K562 (cell line): Measurements from ENCODE around the gene ADM2. TPM values are rescaled to one million over a fixed set of nuclear protein-coding genes. Genes with fewer than 3 reads are reported as not detected.
A peak's percentile ranks its signal among the peaks of the same experiment; 100 is the strongest.

Source experiments
- HIVEP1 ChIP-seq: fragments of 250-450 bp; sonication (Bioruptor Pico); IDR thresholded peaks from 2 replicates; pipeline ENCODE4 v1.4.0; 2020; ENCODE audit warnings: mild to moderate bottlenecking
- NR2C2 ChIP-seq, 2 experiments: fragments of 200-800 bp in 1 of 2; sonication (Bioruptor generic) in 1 of 2; sonication (generic) in 1 of 2; formaldehyde crosslinking in 1 of 2; IDR thresholded peaks; 2 replicates each; pipeline versions ENCODE4 v1.6.1 to v1.8.0; 2016 to 2022; ENCODE audit warnings: mild to moderate bottlenecking in 1 of 2, missing compliant biosample characterization in 1 of 2, missing genetic modification characterization in 1 of 2, missing genetic modification reagents in 1 of 2
- ZBTB40 ChIP-seq, 2 experiments: fragments of 450-650 bp in 1 of 2; sonication (generic) in 1 of 2; formaldehyde crosslinking in 1 of 2; IDR thresholded peaks; 2 replicates each; pipeline versions ENCODE4 v1.7.1 to v1.9.0; 2016 to 2022; ENCODE audit warnings: inconsistent platforms in 1 of 2, mild to moderate bottlenecking in 1 of 2, missing genetic modification reagents in 1 of 2
- ZBTB8A ChIP-seq: fragments of 450-650 bp; IDR thresholded peaks from 2 replicates; pipeline ENCODE4 v1.6.1; 2018; ENCODE audit warnings: mild to moderate bottlenecking, moderate library complexity; ENCODE audit not compliant: partially characterized antibody
- ZC3H4 ChIP-seq: sonication (generic); formaldehyde crosslinking; IDR thresholded peaks from 2 replicates; pipeline ENCODE4 v1.9.0; 2021; ENCODE audit warnings: missing genetic modification reagents, borderline replicate concordance
- ZNF511 ChIP-seq: sonication (generic); formaldehyde crosslinking; IDR thresholded peaks from 2 replicates; pipeline ENCODE4 v1.8.0; 2022; ENCODE audit warnings: mild to moderate bottlenecking, missing genetic modification reagents
- polyA plus RNA-seq, 8 experiments: library from polyadenylated mRNA; depleted of rRNA in 4 of 8; stranded (reverse) in 5 of 8; unstranded in 3 of 8; fragments of >200 nt; fragmentation: Nextera tagmentation in 2 of 8; fragmentation: Illumina TruSeq in 1 of 8; extraction: Ambion mirVana in 2 of 8; extraction: Trizol in 1 of 8; gene quantifications; 2 replicates each; pipeline versions ENCODE4 v1.2.1 to v1.2.3, GENCODE V29; 2011 to 2014; ENCODE audit warnings: inconsistent platforms in 1 of 8, missing spikeins in 1 of 8
- total RNA-seq, 7 experiments: library from RNA; depleted of rRNA in 6 of 7; stranded (reverse); fragments of >200 nt in 6 of 7; fragmentation: Illumina TruSeq in 2 of 7; extraction: Trizol in 2 of 7; gene quantifications; 2 replicates each; pipeline versions ENCODE4 v1.2.1 to v1.2.3, GENCODE V29; 2011 to 2021; ENCODE audit warnings: low replicate concordance in 1 of 7

ADM2 gene
- total and polyA plus RNA-seq, 9 of the 15 experiments (the other 6 are each of a cell fraction or from before 2014, with no cell fraction given): 0.11 to 5.1 (median 0.38) TPM

- TF ChIP-seq ZBTB40 (IDR thresholded peaks at IDR 0.05): no peak
- no peak for TF ChIP-seq ZBTB40 (CRISPR knock-in tag; IDR thresholded peaks at IDR 0.05)
- no peak for TF ChIP-seq NR2C2 (CRISPR knock-in tag; IDR thresholded peaks at IDR 0.05)
- TF ChIP-seq NR2C2 (tag; IDR thresholded peaks at IDR 0.05): peak; percentile 68
- TF ChIP-seq ZBTB8A: no peak
- TF ChIP-seq HIVEP1 (CRISPR knock-in tag): no peak
- 0 out of 2 replicates have a peak, but pooled peaks have one; percentile 49 for TF ChIP-seq ZC3H4 (CRISPR knock-in tag)
- no peak for TF ChIP-seq ZNF511 (CRISPR knock-in tag)
Measured at GRCh38 chr22:50526834-50527801, 45.8 kb downstream of the ADM2 start (continued).
